Loucy (cell line): ENCODE measurements around the gene JPH3.

Experiments used
- H2AFZ ChIP-seq: fragments of 200-600 bp; sonication (generic); 2 replicates; pipeline ENCODE4 v1.6.0; 2016; ENCODE audit warnings: antibody characterized with exemption, mild to moderate bottlenecking, low read length, moderate library complexity
- H3F3A ChIP-seq: fragments of 200-600 bp; 2 replicates; pipeline ENCODE4 v1.6.0; 2016; ENCODE audit warnings: antibody characterized with exemption, low read depth, mild to moderate bottlenecking
- H3K27me3 ChIP-seq: fragments of 200-600 bp; sonication (generic); 2 replicates; pipeline ENCODE4 v1.6.1; 2014; ENCODE audit warnings: low read length, mild to moderate bottlenecking; ENCODE audit not compliant: insufficient read depth, poor library complexity, severe bottlenecking
- H3K36me3 ChIP-seq: fragments of 200-600 bp; sonication (generic); 2 replicates; pipeline ENCODE4 v1.6.1; 2016; ENCODE audit warnings: low read length; ENCODE audit not compliant: insufficient read depth
- H3K4me1 ChIP-seq: fragments of 200-600 bp; sonication (generic); 2 replicates; pipeline ENCODE4 v1.5.1; 2014; ENCODE audit warnings: low read length, mild to moderate bottlenecking; ENCODE audit not compliant: insufficient read depth, poor library complexity, severe bottlenecking
- H3K4me2 ChIP-seq: fragments of 200-600 bp; sonication (generic); 2 replicates; pipeline ENCODE4 v1.6.0; 2014; ENCODE audit warnings: antibody characterized with exemption, low read length, low read depth, mild to moderate bottlenecking; ENCODE audit not compliant: poor library complexity, severe bottlenecking
- H3K4me3 ChIP-seq: fragments of 200-600 bp; sonication (generic); 2 replicates; pipeline ENCODE4 v1.5.1; 2014; ENCODE audit warnings: low read length, mild to moderate bottlenecking, mixed read lengths; ENCODE audit not compliant: poor library complexity, severe bottlenecking
- H3K79me2 ChIP-seq: fragments of 200-600 bp; sonication (generic); 2 replicates; pipeline ENCODE4 v1.6.1; 2014; ENCODE audit warnings: low read length; ENCODE audit not compliant: insufficient read depth
- H3K9ac ChIP-seq: fragments of 200-600 bp; sonication (generic); 2 replicates; pipeline ENCODE4 v1.6.0; 2014; ENCODE audit warnings: mild to moderate bottlenecking, low read depth, low read length, moderate library complexity; ENCODE audit not compliant: poor library complexity, severe bottlenecking
- H3K9me2 ChIP-seq: fragments of 200-600 bp; sonication (generic); replicated peaks from 2 replicates; pipeline ENCODE4 v1.6.1; 2016; ENCODE audit warnings: low read depth, low read length, mixed read lengths
- H3K9me3 ChIP-seq: fragments of 200-600 bp; sonication (generic); 2 replicates; pipeline ENCODE4 v1.6.1; 2014; ENCODE audit warnings: mild to moderate bottlenecking, antibody characterized with exemption, low read length, low read depth; ENCODE audit not compliant: insufficient read depth
- H4K20me1 ChIP-seq: fragments of 200-600 bp; sonication (generic); 2 replicates; pipeline ENCODE4 v1.6.0; 2014; ENCODE audit warnings: antibody characterized with exemption, low read length, mild to moderate bottlenecking; ENCODE audit not compliant: insufficient read depth, poor library complexity, severe bottlenecking
- CTCF ChIP-seq: fragments of 200-600 bp; sonication (generic); conservative IDR thresholded peaks from 2 replicates; pipeline ENCODE4 v1.5.1; 2014; ENCODE audit warnings: mild to moderate bottlenecking, antibody characterized with exemption, low read length
- EZH2phosphoT487 ChIP-seq: fragments of 200-600 bp; IDR thresholded peaks from 2 replicates; pipeline ENCODE4 v1.6.1; 2018; ENCODE audit warnings: antibody characterized with exemption, mild to moderate bottlenecking, moderate library complexity, borderline replicate concordance

JPH3 gene

GRCh38 chr16:87721622-87722585 lies 119.6 kb downstream of the JPH3 start:
- H3K4me3 ChIP-seq, result no peak overlapping the region
- H3K4me1 ChIP-seq, result no peaks in the 10 kb centered on the region
- H3K27me3 ChIP-seq, result no peaks in the 10 kb centered on the region
- no peaks in the 10 kb centered on the region for H3K9me3 ChIP-seq
- H3K79me2 ChIP-seq, result no peaks in the 10 kb centered on the region
- H2AFZ ChIP-seq, result no peak overlapping the region
- H4K20me1 ChIP-seq, result no peaks in the 10 kb centered on the region
- no peak for TF ChIP-seq CTCF
- TF ChIP-seq EZH2phosphoT487, result no peak
- H3K4me2 ChIP-seq, result no peak overlapping the region
- H3K9me2 ChIP-seq, result no peaks in the 10 kb centered on the region
- peaks cover 7% of the 10 kb centered on the region; the same call in 1 of the 2 replicates for H3K36me3 ChIP-seq
- no peak overlapping the region for H3K9ac ChIP-seq
- H3F3A ChIP-seq, result no peaks in the 10 kb centered on the region

GRCh38 chr16:87722590-87723225 lies 120.4 kb downstream of the JPH3 start:
- Histone ChIP-seq H2AFZ (no peak overlapping the region), H3K4me1 (no peaks in the 10 kb centered on the region), H3K9me2 (no peaks in the 10 kb centered on the region), H3K36me3 (peaks cover 3% of the 10 kb centered on the region; the same call in 1 of the 2 replicates), H3K4me2 (no peak overlapping the region), H4K20me1 (no peaks in the 10 kb centered on the region), H3K9ac (no peak overlapping the region), H3K27me3 (no peaks in the 10 kb centered on the region), H3K79me2 (no peaks in the 10 kb centered on the region), H3K9me3 (no peaks in the 10 kb centered on the region), H3F3A (no peaks in the 10 kb centered on the region), H3K4me3 (no peak overlapping the region)
- no peak for TF ChIP-seq CTCF
- TF ChIP-seq EZH2phosphoT487, result no peak

GRCh38 chr16:87723226-87723623 lies 120.9 kb downstream of the JPH3 start:
- H3K4me2 ChIP-seq, result no peak overlapping the region
- no peaks in the 10 kb centered on the region for H3F3A ChIP-seq
- H2AFZ ChIP-seq, result no peak overlapping the region
- no peaks in the 10 kb centered on the region for H4K20me1 ChIP-seq
- no peaks in the 10 kb centered on the region for H3K27me3 ChIP-seq
- H3K9ac ChIP-seq, result no peak overlapping the region
- no peaks in the 10 kb centered on the region for H3K79me2 ChIP-seq
- H3K4me1 ChIP-seq, result no peaks in the 10 kb centered on the region
- no peak for TF ChIP-seq CTCF
- no peak for TF ChIP-seq EZH2phosphoT487
- H3K4me3 ChIP-seq, result no peak overlapping the region
- no peaks in the 10 kb centered on the region for H3K9me3 ChIP-seq
- no peaks in the 10 kb centered on the region for H3K9me2 ChIP-seq
- no peaks in the 10 kb centered on the region; the same call in 1 of the 2 replicates for H3K36me3 ChIP-seq
